ENCODE measurements around the gene ABLIM2.

ABLIM2 gene

DNA sequence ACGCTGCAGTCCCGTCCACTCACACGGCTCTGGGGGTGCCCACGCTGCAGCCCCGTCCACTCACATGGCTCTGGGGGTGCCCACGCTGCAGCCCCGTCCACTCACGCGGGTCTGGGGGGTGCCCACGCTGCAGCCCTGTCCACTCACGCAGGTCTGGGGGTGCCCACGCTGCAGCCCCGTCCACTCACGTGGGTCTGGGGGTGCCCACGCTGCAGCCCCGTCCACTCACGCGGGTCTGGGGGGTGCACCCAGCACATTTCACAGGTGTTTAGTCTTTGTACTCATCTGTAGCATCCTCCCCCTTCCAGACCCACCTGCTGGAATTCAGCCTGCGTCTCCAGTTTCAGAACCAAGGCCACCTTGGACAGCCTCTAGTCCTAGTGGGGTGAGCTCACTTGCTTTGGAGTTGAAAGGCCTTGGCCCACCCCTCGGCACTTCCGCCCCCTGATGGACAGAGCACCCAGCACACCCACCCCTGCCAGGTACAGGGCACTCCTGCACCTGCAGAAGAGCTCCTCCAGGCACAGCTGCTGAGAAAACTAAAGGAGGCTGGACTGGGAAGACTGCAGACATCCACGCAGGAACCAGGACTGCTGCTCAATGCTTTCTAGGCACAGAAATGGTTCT is 73.0 kb downstream of the ABLIM2 start:
- DNase-seq (ENCODE audit: low read depth, low spot score): no peak

DNA sequence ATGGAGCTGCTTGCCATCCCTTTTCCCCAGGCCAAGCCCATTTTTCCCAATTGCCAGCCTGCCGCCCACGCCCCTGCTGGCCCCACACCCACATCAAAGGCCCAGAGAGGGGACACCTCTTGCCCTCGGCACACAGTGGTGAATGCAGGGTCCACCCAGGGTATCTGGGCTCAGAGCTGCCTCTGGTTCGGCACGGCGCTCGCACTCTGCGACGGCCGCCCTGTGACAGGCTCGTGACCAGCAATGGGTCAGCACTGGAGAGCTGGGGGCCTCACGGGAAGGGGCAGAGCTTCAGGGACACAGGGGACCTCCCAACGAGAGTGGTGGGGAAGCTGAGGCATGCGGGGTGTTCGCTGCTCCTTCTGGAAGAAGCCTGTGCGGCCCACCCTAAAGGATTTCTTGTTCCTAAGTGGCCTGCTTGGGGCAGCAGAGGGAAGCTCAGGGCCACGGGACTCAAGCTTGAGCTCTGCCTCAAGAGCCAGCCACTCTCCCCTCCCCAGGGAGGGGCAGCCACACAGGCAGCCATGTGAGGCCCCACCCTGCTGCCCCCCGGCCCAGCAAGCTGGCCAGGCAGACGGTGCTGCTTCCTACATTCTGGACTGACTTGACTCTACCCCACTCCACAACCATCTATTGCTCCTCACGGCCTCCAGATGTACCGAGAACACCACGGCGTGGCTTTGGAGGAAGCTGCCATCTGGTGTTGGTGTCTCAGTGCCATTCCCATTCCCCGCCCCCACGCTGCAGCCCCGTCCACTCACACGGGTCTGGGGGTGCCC is 73.7 kb downstream of the ABLIM2 start:
- no peak for DNase-seq (ENCODE audit: low read depth, low spot score)

DNA sequence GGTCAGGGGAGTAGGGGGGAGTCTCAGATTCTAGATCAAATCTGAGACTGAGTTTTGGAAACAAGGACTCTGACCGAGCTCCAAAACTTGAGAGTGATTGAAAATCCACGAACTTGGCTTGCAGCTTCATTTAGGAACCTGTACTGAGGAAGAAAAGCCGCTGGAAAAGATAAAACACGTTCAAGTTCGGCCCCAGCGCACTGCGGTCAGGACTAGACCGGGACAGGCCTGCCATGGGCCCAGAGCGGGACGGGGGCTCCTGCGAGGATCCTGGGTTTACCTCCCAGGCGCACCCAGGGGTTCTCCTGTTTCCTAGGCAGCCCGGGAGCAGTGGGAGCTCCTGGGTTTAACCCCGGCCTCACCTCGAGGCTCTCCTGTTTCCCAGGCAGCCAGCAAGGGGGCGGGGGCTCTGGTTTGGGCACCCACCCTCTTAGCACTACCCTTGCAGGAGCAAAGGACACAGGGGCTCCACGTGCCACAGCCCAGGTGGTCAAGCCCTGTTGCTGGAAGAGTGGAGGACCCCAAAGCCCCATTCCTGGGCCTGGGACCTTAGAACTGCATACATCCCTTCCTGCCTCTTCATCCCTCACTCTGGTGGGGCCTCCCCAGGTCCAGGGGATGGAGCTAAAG is 74.5 kb downstream of the ABLIM2 start:
- DNase-seq (ENCODE audit: low read depth, low spot score): no peak

DNA sequence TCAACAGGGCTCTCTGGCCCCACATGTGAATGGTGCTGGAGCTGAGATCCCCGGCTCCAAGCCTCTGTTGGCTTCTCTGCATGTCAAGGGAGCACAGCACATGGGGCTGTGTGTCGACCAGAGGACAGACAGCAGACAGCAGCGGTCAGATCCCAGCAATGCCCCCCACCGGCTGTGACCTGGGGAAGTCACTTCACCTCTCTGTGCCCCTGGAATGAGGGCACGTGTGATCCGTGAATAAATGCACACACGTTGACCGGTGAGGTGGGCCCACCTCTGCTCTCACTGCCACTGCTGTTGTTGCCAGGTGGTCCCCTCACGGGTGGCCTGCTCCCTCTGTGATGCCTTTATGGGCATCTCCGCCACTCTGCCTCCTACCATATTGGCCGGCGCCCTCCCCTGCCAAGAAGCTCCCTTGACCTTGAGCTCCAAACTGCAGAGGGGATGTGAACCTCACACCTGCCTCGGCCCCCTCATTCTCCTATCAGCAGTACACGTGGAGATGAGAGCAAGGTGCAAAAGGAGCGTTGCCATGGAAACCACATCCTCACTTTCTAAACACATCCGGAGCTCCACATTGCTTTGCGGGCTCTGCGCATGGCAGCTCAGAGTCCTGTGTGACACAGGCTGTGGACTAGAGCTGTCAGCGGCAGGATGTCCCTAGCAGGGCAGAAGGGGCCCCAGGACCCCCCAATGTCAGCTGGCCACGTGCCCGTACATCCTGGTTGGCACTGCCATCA is 75.4 kb downstream of the ABLIM2 start:
- DNase-seq (ENCODE audit: low read depth, low spot score): no peak

DNA sequence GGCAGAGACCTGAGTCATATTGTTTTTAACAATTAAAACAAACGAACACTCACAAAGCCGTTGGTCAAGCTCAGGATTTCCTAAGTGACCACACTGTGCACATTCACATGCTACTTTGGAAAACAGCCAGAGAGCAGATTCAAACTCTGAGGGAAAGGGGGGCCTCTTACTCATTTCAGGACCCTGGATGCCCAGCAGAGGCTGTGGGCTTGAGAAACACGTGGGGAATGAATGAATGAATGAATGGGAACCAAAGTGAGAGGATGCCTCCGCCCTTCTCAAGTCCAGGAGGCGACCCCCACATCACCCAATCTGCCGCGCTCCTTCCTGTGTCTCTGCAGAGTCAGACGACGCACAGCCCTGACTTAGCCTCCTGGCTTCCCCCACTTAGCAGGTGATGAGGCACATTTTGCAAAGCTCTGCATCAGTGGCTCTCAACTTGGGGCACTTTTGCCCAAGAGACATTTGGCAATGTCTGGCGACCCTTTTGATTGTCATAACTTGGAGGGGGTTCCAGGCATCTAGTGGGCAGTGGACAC is 76.0 kb downstream of the ABLIM2 start:
- no peak for DNase-seq (ENCODE audit: low read depth, low spot score)

DNA sequence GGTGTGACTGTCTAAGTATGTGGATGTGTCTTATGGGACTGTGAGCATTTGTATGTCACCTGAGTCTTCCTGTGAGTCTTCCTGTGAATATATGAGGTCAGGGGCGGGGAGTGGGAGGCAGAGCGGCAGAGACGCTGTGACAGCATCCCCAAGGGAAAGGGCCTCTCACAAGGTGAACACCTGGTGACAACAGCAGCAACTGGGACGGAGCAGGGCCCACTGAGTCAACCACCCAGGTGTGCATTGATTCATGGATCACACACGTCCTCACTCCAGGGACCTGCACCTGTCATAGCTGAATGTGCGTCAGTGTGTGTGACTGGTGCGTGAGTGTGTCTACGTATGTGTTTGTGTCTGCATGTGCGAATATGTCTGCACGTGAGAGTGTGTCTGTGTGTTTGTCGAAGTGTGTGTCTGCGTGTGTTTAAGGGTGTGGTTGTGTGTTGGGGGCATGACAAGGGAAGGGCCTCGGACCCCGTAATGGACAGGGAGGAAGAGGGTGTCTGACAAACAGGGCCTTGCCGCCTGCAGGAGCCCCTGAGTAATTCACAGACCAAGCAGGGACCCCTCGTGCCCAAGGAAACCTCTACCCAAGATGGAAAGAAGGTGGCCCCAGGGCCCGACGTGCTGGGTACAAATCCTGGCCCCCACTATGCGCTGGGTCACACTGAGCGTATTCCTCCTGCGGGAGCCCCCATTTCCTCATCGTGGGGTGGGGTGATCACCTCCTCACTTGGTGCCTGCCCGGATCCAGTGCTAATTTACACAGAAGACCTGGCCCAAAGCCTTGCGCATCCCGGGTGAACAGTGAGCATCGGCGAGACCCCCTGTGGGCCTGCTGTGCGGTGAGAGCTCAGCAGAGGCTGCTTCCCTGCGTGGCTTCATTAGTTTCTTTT is 76.7 kb downstream of the ABLIM2 start:
- DNase-seq (ENCODE audit: low read depth, low spot score): no peak

DNA sequence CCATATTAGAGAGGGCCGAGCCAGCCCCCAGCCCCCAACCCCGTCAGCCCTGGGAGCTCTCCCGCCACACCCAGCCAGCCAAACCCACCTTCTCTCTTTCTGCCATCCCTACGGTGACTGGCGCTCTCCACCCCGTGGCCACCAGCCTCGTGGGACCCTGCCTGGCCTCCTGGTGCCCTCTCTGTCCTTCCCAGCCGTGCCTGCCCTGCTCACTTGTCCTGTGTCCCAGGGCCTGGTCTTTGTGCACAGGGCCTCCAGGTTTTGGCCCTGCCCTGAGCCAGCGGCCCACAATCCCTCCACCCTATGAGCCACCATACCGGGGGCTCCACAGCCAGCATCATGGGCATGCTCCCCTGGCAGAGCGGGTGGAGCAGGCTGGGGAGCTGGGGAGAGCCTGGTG is 77.4 kb downstream of the ABLIM2 start:
- no peak for DNase-seq (ENCODE audit: low read depth, low spot score)

DNA sequence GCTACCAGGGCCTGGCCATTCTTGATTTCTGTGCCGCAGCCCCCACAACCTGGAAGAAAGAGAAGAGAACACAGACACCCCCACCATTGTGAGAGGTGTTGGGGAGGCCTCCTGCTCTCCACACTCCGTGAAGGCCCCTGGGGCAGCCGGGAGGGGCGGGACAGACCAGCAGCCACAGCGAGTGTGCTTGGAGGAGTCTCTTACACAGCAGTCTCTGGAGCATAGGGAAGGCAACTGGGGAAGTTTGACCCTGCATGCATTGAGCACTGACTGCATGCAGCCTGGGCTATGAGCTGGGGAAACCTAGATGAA is 77.9 kb downstream of the ABLIM2 start:
- DNase-seq (ENCODE audit: low read depth, low spot score): no peak

DNA sequence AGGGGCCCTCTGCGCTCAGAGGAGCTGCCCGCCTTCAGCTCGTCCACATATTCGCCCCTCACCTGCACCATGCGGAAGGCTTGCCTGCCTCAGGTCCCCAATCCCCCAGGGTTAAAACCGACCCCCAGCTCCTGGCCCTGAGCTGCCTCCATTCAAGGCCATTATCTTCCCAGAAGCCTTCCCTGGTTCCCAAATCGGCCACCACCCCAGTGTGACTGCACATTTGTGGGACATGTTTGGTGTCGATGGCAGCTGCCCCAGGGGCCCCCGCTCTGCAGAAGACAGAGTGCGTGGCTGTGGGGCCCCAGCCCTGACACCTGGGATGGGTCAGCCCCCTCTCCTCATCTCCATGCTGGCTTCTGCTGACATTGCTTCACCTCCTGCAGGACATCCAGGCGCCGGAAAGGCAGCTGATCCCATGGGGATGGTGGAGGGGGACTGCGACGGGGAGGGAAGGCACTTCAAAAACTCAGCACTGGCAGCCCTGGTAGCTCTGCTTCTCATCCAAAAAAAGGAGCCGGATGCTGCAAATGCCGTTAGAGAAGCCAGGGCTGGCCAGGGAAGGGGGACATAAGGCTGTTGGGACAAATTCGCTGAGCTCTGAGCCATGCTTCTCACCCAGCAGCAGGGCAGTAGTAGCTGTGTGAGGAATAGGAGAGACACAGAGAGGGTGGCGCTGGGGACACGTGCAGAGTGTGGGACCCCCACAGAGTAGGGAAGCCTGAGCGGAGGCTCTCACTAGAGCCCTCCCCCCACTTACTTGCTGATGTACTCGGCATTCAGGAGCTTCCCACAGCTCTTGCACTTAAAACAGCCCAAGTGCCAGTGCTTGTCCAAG is 78.5 kb downstream of the ABLIM2 start:
- no peak for DNase-seq (ENCODE audit: low read depth, low spot score)

DNA sequence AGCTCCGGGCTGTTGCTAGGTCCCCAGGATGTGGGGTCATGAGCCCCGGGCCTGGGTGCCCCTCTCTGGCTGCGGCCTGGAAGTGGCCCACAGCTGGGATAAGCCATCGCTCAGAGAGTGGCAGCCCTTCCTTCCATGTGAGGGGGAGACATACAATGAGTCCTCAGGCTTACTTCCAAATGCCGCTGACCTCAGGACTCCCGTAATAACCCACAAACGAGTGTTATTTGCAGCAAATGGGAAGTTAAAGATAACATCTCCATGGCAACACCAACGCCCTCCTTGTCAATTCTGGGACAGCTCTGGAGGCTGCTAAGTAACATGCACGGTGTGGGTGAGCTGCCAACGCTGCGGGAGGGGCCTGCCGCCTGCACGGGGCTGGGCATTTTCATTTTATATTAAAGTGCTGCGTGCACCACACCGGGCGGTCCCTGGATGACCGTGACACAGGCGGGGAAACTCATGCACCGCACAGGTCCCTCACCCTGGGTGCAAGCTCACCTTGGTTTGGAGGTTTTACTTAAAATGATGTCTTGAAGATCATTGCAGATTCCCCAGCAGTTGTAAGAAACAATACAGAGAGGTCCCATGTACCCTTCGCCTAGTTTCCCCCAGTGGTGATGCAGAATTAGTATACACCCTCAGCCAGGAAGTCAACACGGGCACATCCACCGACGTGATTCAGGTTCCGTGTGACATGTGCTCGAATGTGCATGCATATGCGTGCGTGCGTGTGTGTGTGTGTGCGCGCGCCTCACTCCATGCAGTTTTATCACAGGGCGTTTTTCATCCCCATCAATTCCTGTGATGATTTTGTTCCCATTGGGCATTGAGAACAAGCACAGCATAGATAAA is 79.4 kb downstream of the ABLIM2 start:
- DNase-seq (ENCODE audit: low read depth, low spot score): no peak

DNA sequence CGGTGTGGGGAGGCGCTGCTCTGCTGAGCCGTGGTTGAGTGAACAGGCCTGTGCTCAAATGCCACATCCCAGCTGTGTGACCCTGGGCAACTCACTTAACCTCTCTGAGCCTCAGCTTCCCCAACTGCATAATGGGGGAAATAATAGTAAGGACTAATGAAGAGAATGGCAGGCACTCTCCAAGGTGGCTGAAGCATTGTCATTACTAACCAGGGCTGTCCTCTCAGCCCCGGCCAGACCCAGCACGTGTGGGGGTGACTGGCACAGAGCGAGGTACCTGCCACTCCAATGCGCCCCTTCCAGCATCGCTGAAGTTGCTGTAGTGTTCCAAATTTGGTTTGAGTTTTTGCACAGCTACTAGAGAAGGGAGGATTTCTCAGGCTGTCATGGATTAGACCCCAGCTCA is 80.0 kb downstream of the ABLIM2 start:
- no peak for DNase-seq (ENCODE audit: low read depth, low spot score)

DNA sequence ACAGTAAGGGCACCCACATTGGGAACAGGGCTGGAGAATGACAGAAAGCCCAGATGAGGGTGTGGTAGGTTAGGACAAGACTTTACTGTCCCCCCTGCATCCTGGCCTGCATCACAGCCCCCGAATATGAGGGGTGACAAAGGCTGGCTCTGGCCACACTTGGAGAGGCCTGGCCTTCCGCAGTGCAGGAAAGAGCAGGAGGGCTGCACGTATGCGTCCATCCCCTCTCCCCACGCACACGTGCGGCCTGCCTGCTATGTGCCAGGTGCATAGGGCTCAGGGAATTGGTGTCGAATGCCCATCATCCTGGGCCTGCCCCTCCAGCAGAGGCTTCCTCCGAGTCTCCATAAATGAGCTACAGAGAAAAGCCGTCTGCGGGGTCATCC is 80.5 kb downstream of the ABLIM2 start:
- DNase-seq (ENCODE audit: low read depth, low spot score): no peak

DNA sequence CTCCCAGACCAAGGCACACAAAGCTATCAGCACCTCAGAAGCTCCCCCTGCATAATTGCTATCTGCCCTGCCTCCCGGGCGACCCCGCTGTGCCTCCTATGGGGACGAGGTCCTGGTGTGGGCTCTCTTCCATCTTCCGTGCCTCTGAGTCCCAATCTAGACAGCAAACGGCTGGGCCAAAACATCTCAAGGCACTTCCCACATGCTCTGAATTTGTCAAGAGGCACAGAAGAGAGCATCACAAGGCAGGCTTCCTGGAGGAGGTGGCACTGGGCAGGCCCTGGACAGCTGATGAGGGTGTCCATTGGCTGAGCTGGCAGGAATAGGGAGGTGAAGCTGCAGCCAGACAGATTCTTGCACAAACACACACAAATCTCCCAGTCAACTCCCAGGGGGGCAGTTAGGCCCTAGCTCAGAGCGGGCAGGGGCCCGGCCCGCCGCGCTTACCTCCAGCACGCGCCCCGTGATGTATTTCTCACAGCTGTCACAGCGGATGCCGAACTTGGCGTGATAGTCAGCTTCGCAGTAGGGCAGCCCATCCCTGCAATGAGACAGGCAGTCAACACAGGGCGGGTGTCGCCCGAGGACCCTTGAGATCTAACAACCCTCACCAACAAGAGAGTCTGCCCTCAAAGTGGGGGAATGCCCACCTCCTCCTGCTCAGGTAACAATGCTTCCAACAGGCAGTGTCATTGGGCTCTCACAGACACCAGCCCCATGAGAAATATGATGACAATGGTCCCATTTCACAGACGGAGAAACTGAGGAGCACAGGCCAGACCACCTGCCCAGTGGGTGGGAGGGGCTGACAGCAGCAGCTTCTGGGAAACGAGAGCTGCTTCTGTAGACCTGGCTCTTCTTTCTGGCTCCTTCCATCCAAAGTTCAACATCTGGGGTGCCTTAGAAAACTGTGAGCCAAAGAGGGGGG is 81.2 kb downstream of the ABLIM2 start:
- no peak for DNase-seq (ENCODE audit: low read depth, low spot score)

DNA sequence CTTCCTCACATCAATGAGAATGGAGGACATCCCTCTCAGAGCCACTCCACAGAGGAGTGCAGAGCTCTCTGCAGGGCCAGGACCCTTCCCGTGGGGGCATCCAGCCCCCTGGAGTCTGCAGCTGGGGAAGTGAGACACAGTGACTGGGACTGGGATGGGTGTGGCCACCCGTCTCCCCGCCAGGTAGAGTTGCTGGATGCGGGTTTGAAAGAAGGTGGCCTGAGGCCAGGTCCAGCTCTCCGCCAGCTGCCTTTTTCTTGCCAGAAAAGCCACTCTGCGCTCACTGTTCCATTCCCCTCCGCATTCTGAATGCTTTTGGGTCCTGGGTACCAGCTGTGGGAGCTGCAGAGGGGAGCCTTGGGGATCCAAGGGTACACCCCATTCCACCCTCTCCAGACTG is 82.6 kb downstream of the ABLIM2 start:
- DNase-seq (ENCODE audit: low read depth, low spot score): no peak

DNA sequence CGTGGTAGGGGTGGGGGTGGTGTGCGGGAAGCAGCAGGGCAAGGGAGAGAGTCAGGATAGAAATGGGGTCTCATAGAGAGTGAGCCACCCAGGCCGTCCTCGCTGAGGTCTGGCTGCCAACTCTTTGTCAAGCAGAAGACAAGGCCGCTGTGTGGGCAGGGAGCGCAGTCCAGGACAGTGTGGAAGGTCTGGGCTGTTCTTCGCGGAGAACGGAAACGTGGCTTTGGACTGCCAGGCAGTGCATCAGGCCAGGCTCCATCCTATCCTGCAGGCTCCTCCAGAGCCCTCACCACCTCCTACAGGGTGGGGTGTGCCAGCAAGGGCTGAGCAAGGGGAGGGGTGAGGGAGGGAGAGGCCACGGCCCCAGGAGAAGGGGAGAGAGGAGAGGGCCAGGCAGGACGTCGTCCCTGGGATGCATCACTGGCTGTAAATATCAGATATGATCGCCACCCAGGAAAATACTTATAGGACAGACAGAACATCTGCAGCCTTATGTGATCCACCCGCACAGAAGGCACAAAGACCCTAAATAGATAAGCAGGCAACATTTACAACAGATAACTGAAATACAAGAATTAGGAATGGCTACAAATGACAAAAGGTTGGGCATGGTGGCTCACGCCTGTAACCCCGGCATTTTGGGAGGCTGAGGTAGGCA is 85.3 kb downstream of the ABLIM2 start:
- DNase-seq (ENCODE audit: low read depth, low spot score): no peak

DNA sequence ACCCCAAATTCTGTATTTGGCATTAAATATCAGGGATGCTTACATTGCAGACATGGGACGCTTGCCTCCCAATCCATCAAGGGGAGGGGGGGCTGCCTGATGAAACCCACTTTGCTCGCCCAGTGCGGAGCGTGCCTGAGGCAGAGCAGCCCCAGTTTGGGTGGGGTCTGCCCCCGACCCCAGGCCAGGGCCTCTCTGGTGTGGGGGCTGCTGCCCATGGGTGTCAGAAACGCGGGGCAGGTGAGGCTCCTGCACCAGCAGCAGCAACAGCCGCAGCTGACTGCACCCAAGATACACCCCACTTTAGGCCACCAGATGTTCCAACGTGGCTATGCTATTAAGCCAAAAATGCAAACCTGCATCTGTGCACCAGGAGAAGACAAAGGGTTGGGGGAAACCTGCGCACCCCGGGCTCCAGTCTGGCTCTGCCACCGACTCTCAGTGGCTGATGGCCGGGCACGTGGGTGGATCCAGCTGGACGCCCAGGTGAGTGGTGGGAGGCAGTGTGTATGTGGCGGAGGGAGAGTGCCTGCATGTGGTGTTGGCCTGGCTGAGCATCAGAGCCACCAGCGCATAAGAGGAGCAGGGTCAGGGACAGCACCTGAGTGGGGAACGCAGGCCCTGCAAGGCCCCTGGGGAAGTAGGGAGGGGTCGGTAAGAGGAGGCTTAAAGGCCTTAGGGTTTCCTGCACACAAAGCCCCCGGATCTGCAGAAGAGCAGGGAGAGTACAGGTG is 86.2 kb downstream of the ABLIM2 start:
- DNase-seq (ENCODE audit: low read depth, low spot score): no peak

DNA sequence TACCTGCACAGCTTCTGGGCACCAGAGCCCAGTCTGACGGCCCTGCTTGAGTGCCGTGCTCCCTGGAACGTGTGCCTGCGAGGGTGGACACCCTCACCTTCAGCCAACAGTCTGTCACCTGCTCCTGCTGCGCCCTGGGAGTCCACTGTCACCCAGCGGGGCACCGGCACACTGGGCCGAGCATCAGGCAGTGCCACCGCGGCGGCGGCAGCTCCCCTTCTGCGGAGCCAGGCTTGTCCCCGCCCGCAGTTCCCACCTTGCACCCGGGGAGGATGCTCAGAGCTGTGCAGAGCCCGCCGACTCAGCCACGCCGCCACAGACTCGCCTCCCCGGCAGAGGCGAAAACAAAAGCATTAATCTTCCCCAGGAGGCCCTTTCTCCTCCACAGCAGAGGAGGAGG is 86.8 kb downstream of the ABLIM2 start:
- no peak for DNase-seq (ENCODE audit: low read depth, low spot score)
